ENCODE results near the gene MCM9. TPM values are rescaled to one million over a fixed set of nuclear protein-coding genes. Genes with fewer than 3 reads are reported as not detected.

Gene MCM9
- total and polyA plus RNA-seq, 2 of the 13 experiments (the other 11 are each of a cell fraction or from before 2014, with no cell fraction given) = 3.8 to 17.2 TPM

DNA sequence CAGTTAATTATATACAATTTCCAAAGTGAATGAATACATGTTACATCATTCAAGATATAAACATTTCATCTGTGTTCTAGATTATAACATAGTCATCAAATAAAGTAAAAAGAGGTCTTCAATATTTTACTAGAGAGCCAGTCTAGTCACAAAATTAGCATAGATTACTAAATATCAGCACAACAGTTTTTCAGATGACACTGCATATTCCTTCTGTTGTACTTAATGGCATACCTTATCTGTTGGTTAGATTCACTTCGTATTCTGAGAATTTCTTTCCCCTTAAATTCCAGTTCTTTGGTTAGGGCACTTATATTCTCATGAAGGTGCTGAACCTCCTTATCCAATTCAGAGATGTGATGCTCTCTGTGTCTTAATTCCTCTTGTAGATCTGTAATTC lies 39.8 kb upstream of the MCM9 start:
- no peak for DNase-seq (ENCODE audit: low spot score)
- Histone ChIP-seq H2AFZ (ENCODE audit: low read length) (no peak overlapping the region), H3K9ac (ENCODE audit: insufficient read depth, low read depth, low read length) (no peak overlapping the region), H3K27ac (ENCODE audit: extremely low read length, insufficient read depth, low read length) (no peak overlapping the region), H4K20me1 (ENCODE audit: insufficient read depth, low read length) (no peaks in the 10 kb centered on the region), H3K27me3 (ENCODE audit: control insufficient read depth in 1 of 2, insufficient read depth in 2 of 2, low read length in 2 of 2) (no peaks in the 10 kb centered on the region), H3K4me1 (ENCODE audit: insufficient read depth, low read length) (no peaks in the 10 kb centered on the region), H3K79me2 (ENCODE audit: insufficient read depth, low read length) (no peaks in the 10 kb centered on the region), H3K9me3 (ENCODE audit: low read length) (no peaks in the 10 kb centered on the region), H3K36me3 (replicated peaks in 1 of 2; ENCODE audit: control insufficient read depth in 1 of 2, insufficient read depth in 2 of 2, low read length in 2 of 2) (no peaks in the 10 kb centered on the region), H3K4me2 (ENCODE audit: low read depth, low read length) (no peak overlapping the region), H3K4me3 (replicated peaks in 1 of 3; ENCODE audit: insufficient read depth in 1 of 3, low read depth in 2 of 3, low read length in 3 of 3) (no peak overlapping the region)
- no TSS peak for BruUV-seq (replicated peaks)
- TF ChIP-seq MAFF (IDR thresholded peaks at IDR 0.05; ENCODE audit: low read depth, low read length) = peak; percentile 51; the same call in 1 of the 2 replicates
- peak; percentile 53 to 65 for TF ChIP-seq MAFK (conservative IDR thresholded peaks at IDR 0.05 in 1 of 2, IDR thresholded peaks at IDR 0.05 in 1 of 2; ENCODE audit: low read length in 2 of 2)
- no peak for TF ChIP-seq NCOA1 (CRISPR knock-in tag; IDR thresholded peaks at IDR 0.05)
- WGBS (ENCODE audit: low lambda C conversion rate) = 71% methylated on average over 1 of the region's 1 CpG
- ChIA-PET POLR2A (no interaction called here), CTCF (ENCODE audit: low intra/inter-chr PET ratio, low total read pairs) (no interaction called here)
- FAIRE-seq = no peak
- intact Hi-C loops (cut with micrococcal nuclease; ENCODE audit: unreplicated experiment) = no loop called here
- in situ Hi-C loops (cut with HindIII; ENCODE audit: extremely low pct_ligation_motif_present, low pct_unique_long_range_greater_than_20kb) = loop anchor here (5.0 kb wide), 1 partner anchor 138 kb away; no protein-coding TSS in a partner anchor
- ATAC-seq = no peak

- H3K4me2 ChIP-seq (ENCODE audit: low read depth, low read length) = no peak overlapping the region
- FAIRE-seq (no peak), ATAC-seq (no peak), DNase-seq (ENCODE audit: low spot score) (no peak)
- CTCF ChIA-PET (ENCODE audit: low intra/inter-chr PET ratio, low total read pairs) = no interaction called here
- no peaks in the 10 kb centered on the region for H3K9me3 ChIP-seq (ENCODE audit: low read length)
- no peak overlapping the region for H3K27ac ChIP-seq (ENCODE audit: extremely low read length, insufficient read depth, low read length)
- H4K20me1 ChIP-seq (ENCODE audit: insufficient read depth, low read length) = no peaks in the 10 kb centered on the region
- H2AFZ ChIP-seq (ENCODE audit: low read length) = no peak overlapping the region
- in situ Hi-C loops (cut with HindIII; ENCODE audit: extremely low pct_ligation_motif_present, low pct_unique_long_range_greater_than_20kb) = loop anchor here (5.0 kb wide), 1 partner anchor 141 kb away; no protein-coding TSS in a partner anchor
- no peaks in the 10 kb centered on the region for H3K27me3 ChIP-seq (ENCODE audit: control insufficient read depth in 1 of 2, insufficient read depth in 2 of 2, low read length in 2 of 2)
- no peak overlapping the region for H3K4me3 ChIP-seq (replicated peaks in 1 of 3; ENCODE audit: insufficient read depth in 1 of 3, low read depth in 2 of 3, low read length in 3 of 3)
- POLR2A ChIA-PET = no interaction called here
- WGBS (ENCODE audit: low lambda C conversion rate) = 90% methylated on average over 1 of the region's 1 CpG
- no peaks in the 10 kb centered on the region for H3K4me1 ChIP-seq (ENCODE audit: insufficient read depth, low read length)
- H3K9ac ChIP-seq (ENCODE audit: insufficient read depth, low read depth, low read length) = no peak overlapping the region
- no peaks in the 10 kb centered on the region for H3K36me3 ChIP-seq (replicated peaks in 1 of 2; ENCODE audit: control insufficient read depth in 1 of 2, insufficient read depth in 2 of 2, low read length in 2 of 2)
- no TSS peak for BruUV-seq (replicated peaks)
- intact Hi-C loops (cut with micrococcal nuclease; ENCODE audit: unreplicated experiment) = no loop called here
- H3K79me2 ChIP-seq (ENCODE audit: insufficient read depth, low read length) = no peaks in the 10 kb centered on the region
- TF ChIP-seq ISX (CRISPR knock-in tag; conservative IDR thresholded peaks at IDR 0.05) (no peak), SCMH1 (CRISPR knock-in tag; IDR thresholded peaks at IDR 0.05; ENCODE audit: borderline replicate concordance) (no peak), ZBTB26 (CRISPR knock-in tag; IDR thresholded peaks at IDR 0.05; ENCODE audit: borderline replicate concordance) (no peak), RBM22 (optimal IDR thresholded peaks at IDR 0.05; ENCODE audit: low read length) (no peak), SIN3B (IDR thresholded peaks at IDR 0.05; ENCODE audit: low read length) (no peak)
- TF ChIP-seq, protein P1, sequence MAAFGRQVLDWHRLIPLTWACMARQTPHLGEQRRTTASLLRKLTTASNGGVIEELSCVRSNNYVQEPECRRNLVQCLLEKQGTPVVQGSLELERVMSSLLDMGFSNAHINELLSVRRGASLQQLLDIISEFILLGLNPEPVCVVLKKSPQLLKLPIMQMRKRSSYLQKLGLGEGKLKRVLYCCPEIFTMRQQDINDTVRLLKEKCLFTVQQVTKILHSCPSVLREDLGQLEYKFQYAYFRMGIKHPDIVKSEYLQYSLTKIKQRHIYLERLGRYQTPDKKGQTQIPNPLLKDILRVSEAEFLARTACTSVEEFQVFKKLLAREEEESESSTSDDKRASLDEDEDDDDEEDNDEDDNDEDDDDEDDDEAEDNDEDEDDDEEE (CRISPR knock-in tag; IDR thresholded peaks at IDR 0.05) = no peak
Measured at GRCh38 chr6:118971682-118972081, 36.7 kb upstream of the MCM9 start.
